Neural progenitor cell (in vitro differentiated cells): ENCODE measurements around the gene PPM1D. TPM values are rescaled to one million over a fixed set of nuclear protein-coding genes. Genes with fewer than 3 reads are reported as not detected.
"Not testable (repeated sequence)": the region's sequence is repeated elsewhere in the genome, so short reads cannot be mapped to it uniquely, and the experiment has no call there.

Source experiments
- DNase-seq: peaks from one replicate; pipeline ENCODE4 v3.0.0-alpha.2; 2016; ENCODE audit warnings: low spot score
- H2AFZ ChIP-seq: fragments of 200-600 bp; sonication (generic); replicated peaks from 2 replicates; pipeline ENCODE4 v1.6.1; 2016; ENCODE audit warnings: antibody characterized with exemption
- H3F3A ChIP-seq: fragments of 200-600 bp; sonication (generic); 2 replicates; pipeline ENCODE4 v1.6.1; 2016; ENCODE audit warnings: antibody characterized with exemption, low read depth
- H3K27ac ChIP-seq: fragments of 200-600 bp; sonication (generic); 2 replicates; pipeline ENCODE4 v1.5.1; 2016; ENCODE audit warnings: mild to moderate bottlenecking
- H3K27me3 ChIP-seq: fragments of 200-600 bp; sonication (generic); 2 replicates; pipeline ENCODE4 v1.6.1; 2016; ENCODE audit warnings: mild to moderate bottlenecking, moderate library complexity
- H3K36me3 ChIP-seq: fragments of 200-600 bp; sonication (generic); 2 replicates; pipeline ENCODE4 v1.5.1; 2016
- H3K4me1 ChIP-seq: fragments of 200-600 bp; sonication (generic); 2 replicates; pipeline ENCODE4 v1.6.1; 2016; ENCODE audit warnings: mixed run types
- H3K4me2 ChIP-seq: fragments of 200-600 bp; sonication (generic); 2 replicates; pipeline ENCODE4 v1.6.1; 2016
- H3K4me3 ChIP-seq: fragments of 200-600 bp; sonication (generic); 2 replicates; pipeline ENCODE4 v1.5.1; 2016
- H3K79me2 ChIP-seq: fragments of 200-600 bp; sonication (generic); 2 replicates; pipeline ENCODE4 v1.6.1; 2016; ENCODE audit warnings: low read depth
- H3K9ac ChIP-seq: fragments of 200-600 bp; sonication (generic); 2 replicates; pipeline ENCODE4 v1.6.1; 2016
- H3K9me3 ChIP-seq: fragments of 200-600 bp; sonication (generic); 2 replicates; pipeline ENCODE4 v1.5.1; 2016; ENCODE audit warnings: low read depth
- H4K20me1 ChIP-seq: fragments of 200-600 bp; sonication (generic); 2 replicates; pipeline ENCODE4 v1.6.1; 2016; ENCODE audit warnings: low read depth
- H3K27ac Mint-ChIP-seq: 3 replicates; pipeline ENCODE4 v1.8.0; 2021; ENCODE audit warnings: mixed read lengths
- H3K27me3 Mint-ChIP-seq: 2 replicates; pipeline ENCODE4 v1.8.0; 2022; ENCODE audit warnings: low read depth, mild to moderate bottlenecking, inconsistent platforms, moderate library complexity, mixed read lengths; ENCODE audit not compliant: insufficient read depth
- H3K36me3 Mint-ChIP-seq: 3 replicates; pipeline ENCODE4 v1.8.0; 2021; ENCODE audit warnings: mixed read lengths
- H3K4me1 Mint-ChIP-seq: 3 replicates; pipeline ENCODE4 v1.8.0; 2021; ENCODE audit warnings: mixed read lengths
- H3K4me3 Mint-ChIP-seq: 3 replicates; pipeline ENCODE4 v1.8.0; 2021; ENCODE audit warnings: mild to moderate bottlenecking, moderate library complexity, mixed read lengths
- H3K9me3 Mint-ChIP-seq: 3 replicates; pipeline ENCODE4 v1.8.0; 2020; ENCODE audit warnings: mixed read lengths
- EZH2 ChIP-seq: fragments of 200-600 bp; sonication (generic); IDR thresholded peaks from 2 replicates; pipeline ENCODE4 v1.6.1; 2017; ENCODE audit warnings: antibody characterized with exemption, mild to moderate bottlenecking, moderate library complexity
- EZH2phosphoT487 ChIP-seq: fragments of 200-600 bp; sonication (generic); IDR thresholded peaks from 2 replicates; pipeline ENCODE4 v1.6.1; 2017; ENCODE audit warnings: antibody characterized with exemption
- total RNA-seq: library from RNA; depleted of rRNA; stranded (reverse); fragments of >200 nt; gene quantifications from 2 replicates; pipeline ENCODE4 v1.2.3, GENCODE V29; 2015; ENCODE audit warnings: low replicate concordance
- TF ChIP-seq, protein P1 (sequence below): fragments of 200-600 bp; sonication (generic); IDR thresholded peaks from 2 replicates; pipeline ENCODE4 v1.5.1; 2017; ENCODE audit warnings: antibody characterized with exemption, mild to moderate bottlenecking

Gene PPM1D
- total RNA-seq, 1 donor from 2014 or later: 22.9 TPM

DNA sequence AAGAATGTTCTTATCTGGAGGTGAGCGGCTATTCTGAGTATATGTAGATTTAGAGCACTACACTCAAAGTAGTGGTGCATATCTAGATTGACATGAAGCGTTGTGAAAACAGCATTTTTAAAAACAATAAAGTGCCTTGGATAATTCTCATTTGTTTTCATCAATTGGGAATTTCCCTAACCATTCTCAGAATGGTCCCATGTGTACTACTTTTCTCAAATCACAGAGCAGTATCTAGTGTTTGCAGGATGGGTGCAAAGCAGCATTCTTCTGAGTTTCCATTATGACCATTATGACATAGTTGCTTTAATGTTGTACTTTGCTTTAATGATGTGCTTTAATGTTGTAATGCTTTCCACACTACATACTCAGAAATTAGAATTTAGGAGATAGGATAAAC is 61.5 kb downstream of the PPM1D start:
- H4K20me1 ChIP-seq: no peaks in the 10 kb centered on the region
- H3K79me2 ChIP-seq: peaks cover 3% of the 10 kb centered on the region
- H3K9me3 ChIP-seq: no peaks in the 10 kb centered on the region
- H3K9ac ChIP-seq: no peak overlapping the region
- H3K4me2 ChIP-seq: no peak overlapping the region
- Mint-ChIP-seq H3K27me3 (peaks cover 2% of the 10 kb centered on the region), H3K4me3 (no peak overlapping the region), H3K4me1 (no peaks in the 10 kb centered on the region), H3K27ac (no peak overlapping the region), H3K36me3 (peaks cover 19% of the 10 kb centered on the region), H3K9me3 (no peaks in the 10 kb centered on the region)
- H2AFZ ChIP-seq: no peak overlapping the region
- H3K36me3 ChIP-seq: peaks cover 12% of the 10 kb centered on the region
- TF ChIP-seq, protein P1, sequence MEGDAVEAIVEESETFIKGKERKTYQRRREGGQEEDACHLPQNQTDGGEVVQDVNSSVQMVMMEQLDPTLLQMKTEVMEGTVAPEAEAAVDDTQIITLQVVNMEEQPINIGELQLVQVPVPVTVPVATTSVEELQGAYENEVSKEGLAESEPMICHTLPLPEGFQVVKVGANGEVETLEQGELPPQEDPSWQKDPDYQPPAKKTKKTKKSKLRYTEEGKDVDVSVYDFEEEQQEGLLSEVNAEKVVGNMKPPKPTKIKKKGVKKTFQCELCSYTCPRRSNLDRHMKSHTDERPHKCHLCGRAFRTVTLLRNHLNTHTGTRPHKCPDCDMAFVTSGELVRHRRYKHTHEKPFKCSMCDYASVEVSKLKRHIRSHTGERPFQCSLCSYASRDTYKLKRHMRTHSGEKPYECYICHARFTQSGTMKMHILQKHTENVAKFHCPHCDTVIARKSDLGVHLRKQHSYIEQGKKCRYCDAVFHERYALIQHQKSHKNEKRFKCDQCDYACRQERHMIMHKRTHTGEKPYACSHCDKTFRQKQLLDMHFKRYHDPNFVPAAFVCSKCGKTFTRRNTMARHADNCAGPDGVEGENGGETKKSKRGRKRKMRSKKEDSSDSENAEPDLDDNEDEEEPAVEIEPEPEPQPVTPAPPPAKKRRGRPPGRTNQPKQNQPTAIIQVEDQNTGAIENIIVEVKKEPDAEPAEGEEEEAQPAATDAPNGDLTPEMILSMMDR: no peak
- TF ChIP-seq EZH2 (no peak), EZH2phosphoT487 (no peak)
- no peak for DNase-seq
- H3K27ac ChIP-seq: no peak overlapping the region
- no peaks in the 10 kb centered on the region for H3K4me1 ChIP-seq
- H3K27me3 ChIP-seq: no peaks in the 10 kb centered on the region
- no peaks in the 10 kb centered on the region for H3F3A ChIP-seq
- no peak overlapping the region for H3K4me3 ChIP-seq

DNA sequence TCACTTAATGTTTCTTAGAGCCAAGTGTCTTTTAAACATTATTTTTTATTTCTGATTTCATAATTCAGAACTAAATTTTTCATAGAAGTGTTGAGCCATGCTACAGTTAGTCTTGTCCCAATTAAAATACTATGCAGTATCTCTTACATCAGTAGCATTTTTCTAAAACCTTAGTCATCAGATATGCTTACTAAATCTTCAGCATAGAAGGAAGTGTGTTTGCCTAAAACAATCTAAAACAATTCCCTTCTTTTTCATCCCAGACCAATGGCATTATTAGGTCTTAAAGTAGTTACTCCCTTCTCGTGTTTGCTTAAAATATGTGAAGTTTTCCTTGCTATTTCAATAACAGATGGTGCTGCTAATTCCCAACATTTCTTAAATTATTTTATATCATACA is 64.0 kb downstream of the PPM1D start:
- H3K4me1 ChIP-seq: no peaks in the 10 kb centered on the region
- Mint-ChIP-seq H3K4me1 (no peaks in the 10 kb centered on the region), H3K27me3 (peaks cover 2% of the 10 kb centered on the region), H3K4me3 (no peak overlapping the region), H3K36me3 (peaks cover 12% of the 10 kb centered on the region), H3K9me3 (no peaks in the 10 kb centered on the region), H3K27ac (no peak overlapping the region)
- DNase-seq: no peak
- no peak overlapping the region for H3K4me3 ChIP-seq
- no peaks in the 10 kb centered on the region for H3F3A ChIP-seq
- no peaks in the 10 kb centered on the region for H3K9me3 ChIP-seq
- H3K79me2 ChIP-seq: no peaks in the 10 kb centered on the region
- no peak overlapping the region for H2AFZ ChIP-seq
- H3K9ac ChIP-seq: no peak overlapping the region
- no peak overlapping the region for H3K27ac ChIP-seq
- peaks cover 8% of the 10 kb centered on the region for H3K36me3 ChIP-seq
- H4K20me1 ChIP-seq: no peaks in the 10 kb centered on the region
- H3K27me3 ChIP-seq: no peaks in the 10 kb centered on the region
- no peak for TF ChIP-seq EZH2
- TF ChIP-seq, protein P1: no peak
- no peak for TF ChIP-seq EZH2phosphoT487
- H3K4me2 ChIP-seq: no peak overlapping the region

DNA sequence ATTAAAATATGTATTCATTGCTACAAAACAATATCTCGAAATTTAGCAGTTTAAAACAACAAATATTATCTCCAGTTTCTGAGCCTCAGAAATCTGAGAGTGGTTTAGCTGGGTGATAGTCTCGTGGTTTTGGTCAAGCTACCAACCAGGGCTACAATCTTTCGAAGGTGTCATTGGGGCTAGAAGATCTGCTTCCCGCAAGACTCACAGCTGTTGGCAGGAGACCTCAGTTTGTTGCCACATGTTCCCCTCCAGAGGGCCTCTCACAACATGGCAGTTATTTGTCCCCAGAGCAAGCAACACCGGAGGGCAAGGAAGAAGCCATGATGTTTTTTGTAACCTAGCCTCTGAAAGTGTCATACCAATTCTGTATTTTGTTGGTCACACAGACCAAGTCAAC is 65.6 kb downstream of the PPM1D start:
- no peak overlapping the region for H3K4me3 Mint-ChIP-seq
- TF ChIP-seq, protein P1: no peak
- no peak for TF ChIP-seq EZH2phosphoT487
- TF ChIP-seq EZH2: no peak
- peak overlapping the region; percentile 5 for H3K27ac Mint-ChIP-seq
- H3K4me2 ChIP-seq: no peak overlapping the region
- no peak overlapping the region for H3K27ac ChIP-seq
- no peak overlapping the region for H2AFZ ChIP-seq
- H3K27me3 ChIP-seq: no peaks in the 10 kb centered on the region
- H3K27me3 Mint-ChIP-seq: peaks cover 2% of the 10 kb centered on the region
- no peaks in the 10 kb centered on the region for H3K79me2 ChIP-seq
- peaks cover 9% of the 10 kb centered on the region for H3K36me3 Mint-ChIP-seq
- H3K4me1 ChIP-seq: no peaks in the 10 kb centered on the region
- no peaks in the 10 kb centered on the region for H3F3A ChIP-seq
- no peak for DNase-seq
- H4K20me1 ChIP-seq: no peaks in the 10 kb centered on the region
- peaks cover 8% of the 10 kb centered on the region for H3K36me3 ChIP-seq
- H3K4me3 ChIP-seq: no peak overlapping the region
- H3K4me1 Mint-ChIP-seq: no peaks in the 10 kb centered on the region
- no peaks in the 10 kb centered on the region for H3K9me3 ChIP-seq
- no peak overlapping the region for H3K9ac ChIP-seq
- H3K9me3 Mint-ChIP-seq: no peaks in the 10 kb centered on the region

DNA sequence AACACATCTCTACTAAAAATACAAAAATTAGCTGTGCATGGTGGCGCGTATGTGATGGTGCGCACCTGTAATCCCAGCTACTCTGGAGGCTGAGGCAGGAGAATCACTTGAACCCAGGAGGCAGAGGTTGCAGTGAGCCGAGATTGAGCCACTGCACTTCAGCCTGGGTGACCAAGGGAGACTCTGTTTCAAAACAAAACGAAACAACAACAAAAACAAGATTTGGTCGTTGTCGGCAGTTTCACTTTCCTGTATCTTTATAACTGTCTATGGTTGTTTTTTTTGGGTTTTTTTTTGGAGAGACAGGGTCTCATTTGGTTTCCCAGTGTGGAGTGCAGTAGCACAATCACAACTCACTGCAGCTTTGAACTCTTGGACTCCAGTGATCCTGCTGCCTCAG is 68.7 kb downstream of the PPM1D start:
- not testable (repeated sequence) for H3K4me2 ChIP-seq, H4K20me1 ChIP-seq, H3K27ac ChIP-seq, H3K9ac ChIP-seq, H3K36me3 ChIP-seq, H3K4me1 ChIP-seq, DNase-seq, H3K4me1 Mint-ChIP-seq, H3K27ac Mint-ChIP-seq, H3K27me3 Mint-ChIP-seq, H3K27me3 ChIP-seq, H3K79me2 ChIP-seq, H2AFZ ChIP-seq, H3K4me3 ChIP-seq, H3K4me3 Mint-ChIP-seq, H3K9me3 Mint-ChIP-seq, H3K36me3 Mint-ChIP-seq, H3K9me3 ChIP-seq, H3F3A ChIP-seq
